Measurements from ENCODE around the gene RALGPS1.

RALGPS1 gene

DNA sequence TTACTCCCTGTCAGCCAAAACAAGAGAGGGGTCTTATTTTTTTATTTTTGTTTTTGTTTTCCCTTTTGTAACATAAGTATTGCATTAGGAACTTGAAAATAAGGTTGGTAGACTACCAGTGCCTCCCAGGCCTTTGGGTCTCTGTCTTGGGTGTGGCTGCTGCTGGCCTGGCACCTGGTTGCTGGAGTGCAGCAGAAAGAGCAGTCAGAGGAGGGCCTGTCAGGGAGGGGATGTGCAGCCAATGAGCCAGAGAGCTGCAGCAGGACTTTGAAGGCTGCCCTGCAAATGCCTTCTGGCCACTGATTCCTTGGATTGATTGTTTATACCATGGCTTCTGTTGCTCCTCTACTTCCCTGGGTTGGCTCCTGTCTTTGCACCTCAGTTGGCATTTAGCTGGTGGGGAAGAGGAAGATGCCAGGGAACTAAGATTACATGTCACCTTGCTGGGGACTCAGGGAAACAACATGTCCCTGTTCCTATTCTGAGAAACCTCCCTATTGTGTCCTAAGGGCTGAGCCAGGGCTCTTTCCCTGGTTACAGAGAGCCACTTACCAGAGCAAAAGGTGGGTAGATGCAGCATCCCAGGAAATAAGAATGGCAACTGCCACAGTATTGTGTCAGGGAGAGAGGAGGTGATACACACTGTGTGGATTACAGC lies 141.3 kb downstream of the RALGPS1 start:
- DNase-seq: no peak

DNA sequence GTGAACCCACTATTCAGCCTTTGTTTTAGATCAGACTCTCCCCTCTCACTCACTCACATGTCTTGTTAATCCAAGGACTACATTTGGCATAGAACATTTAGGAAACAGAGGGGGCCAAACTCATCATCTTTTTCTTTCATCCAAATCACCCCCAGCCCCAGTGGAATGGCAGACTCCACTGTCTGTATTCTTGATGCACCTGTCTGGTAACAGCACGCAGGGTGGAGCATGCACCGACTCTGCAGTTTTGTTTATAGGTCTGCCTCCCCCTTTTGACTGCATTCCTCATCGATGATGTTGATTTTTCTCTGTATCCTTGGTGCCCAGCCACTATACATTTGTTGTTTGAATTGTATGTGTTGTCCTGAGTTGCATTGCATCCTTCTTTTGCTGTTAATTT lies 141.9 kb downstream of the RALGPS1 start:
- no peak for DNase-seq

- no peak for DNase-seq
Observed at GRCh38 chr9:127058011-127058644, 143.5 kb downstream of the RALGPS1 start.

DNA sequence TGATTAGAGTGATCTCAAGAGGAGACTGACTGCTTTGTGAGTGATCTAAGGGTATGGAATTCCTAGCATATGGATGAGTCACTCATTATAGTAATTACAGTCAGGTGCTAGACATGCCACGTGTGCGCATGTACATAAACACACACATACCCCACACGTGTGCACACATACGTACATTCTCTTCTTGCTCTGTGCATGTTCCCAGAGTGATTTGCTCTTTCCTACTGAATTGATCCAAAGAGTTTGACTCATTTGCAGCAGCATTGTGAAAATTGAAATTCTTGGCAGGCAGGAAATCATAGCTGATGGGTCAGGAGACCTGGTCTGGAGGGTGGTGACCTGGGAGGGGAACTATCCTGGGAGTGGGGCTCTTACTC lies 144.1 kb downstream of the RALGPS1 start:
- DNase-seq: no peak

DNA sequence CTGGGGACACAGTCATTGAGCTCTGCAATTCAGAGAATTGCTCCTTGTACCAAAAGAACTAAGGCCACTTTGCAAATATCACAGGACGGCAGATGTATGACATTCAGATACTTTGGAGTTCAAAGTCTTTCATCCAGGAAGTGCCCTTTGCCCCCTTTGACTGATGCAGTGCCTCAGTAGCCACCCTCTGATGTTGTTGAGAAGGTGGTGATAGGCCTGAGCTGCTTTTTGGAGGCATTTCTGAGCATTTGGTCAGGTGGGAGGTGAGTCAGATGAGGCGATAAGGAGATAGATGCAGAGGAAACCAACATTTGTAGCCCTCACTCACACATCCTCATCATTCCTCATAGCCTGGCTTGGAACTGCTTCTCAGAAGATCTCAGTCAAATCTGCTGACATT lies 144.4 kb downstream of the RALGPS1 start:
- DNase-seq: no peak

DNA sequence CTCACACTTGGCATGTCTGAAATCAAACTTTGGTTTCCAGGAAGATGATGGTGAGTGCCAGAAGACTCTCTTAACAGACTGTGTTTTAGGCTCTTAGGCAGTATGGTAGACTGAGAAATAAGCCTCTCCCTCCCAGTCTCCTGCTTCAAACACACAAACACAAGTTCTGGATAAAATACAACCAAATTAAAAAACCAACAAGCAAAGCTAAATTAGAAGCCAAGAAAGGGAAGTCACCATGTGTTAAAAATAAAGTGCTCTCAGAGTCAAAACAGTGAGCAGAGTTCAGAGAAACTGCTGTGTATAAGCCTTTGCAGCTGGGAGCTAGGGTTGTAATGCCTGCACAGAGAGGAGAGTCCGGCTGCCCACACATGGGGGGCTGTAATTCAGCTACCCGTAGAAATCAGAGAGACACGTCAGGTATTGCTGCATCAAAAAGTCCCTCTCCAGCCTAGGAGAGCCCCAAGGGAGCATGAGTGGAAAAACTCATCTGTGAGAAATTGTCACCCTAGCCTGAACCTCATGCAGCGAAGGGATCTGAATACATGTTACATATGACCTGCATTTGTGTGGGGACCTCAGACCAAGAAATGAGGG lies 145.3 kb downstream of the RALGPS1 start:
- no peak for DNase-seq

GRCh38 chr9:127061411-127061810 lies 146.8 kb downstream of the RALGPS1 start:
- no peak for DNase-seq

- DNase-seq: no peak
Observed at GRCh38 chr9:127064335-127064734, 149.8 kb downstream of the RALGPS1 start.

DNA sequence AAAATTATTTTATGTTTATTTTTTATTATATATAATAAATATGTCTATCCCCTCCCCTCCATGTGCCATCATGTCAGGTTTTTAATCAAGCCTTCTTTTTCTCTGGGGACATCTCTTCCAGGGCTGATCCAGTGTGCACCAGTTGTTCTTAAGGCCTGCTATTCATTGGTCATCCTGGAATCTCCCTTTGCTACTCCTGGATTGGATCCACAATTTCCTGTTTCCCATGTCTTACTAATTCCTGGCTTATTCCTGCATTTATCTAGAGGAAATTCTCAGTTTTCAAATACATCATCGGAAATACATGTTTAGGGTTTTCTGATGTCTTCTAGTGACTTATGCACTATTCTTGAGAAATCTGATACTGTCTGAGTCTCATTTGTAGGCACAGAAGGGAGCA lies 151.0 kb downstream of the RALGPS1 start:
- DNase-seq: no peak

- DNase-seq: no peak
Observed at GRCh38 chr9:127066060-127066850, 151.7 kb downstream of the RALGPS1 start.

GRCh38 chr9:127066851-127067136 lies 152.2 kb downstream of the RALGPS1 start:
- no peak for DNase-seq

- DNase-seq: no peak
Observed at GRCh38 chr9:127067603-127068220, 153.1 kb downstream of the RALGPS1 start.

GRCh38 chr9:127074561-127075548 lies 160.3 kb downstream of the RALGPS1 start:
- DNase-seq: no peak

DNA sequence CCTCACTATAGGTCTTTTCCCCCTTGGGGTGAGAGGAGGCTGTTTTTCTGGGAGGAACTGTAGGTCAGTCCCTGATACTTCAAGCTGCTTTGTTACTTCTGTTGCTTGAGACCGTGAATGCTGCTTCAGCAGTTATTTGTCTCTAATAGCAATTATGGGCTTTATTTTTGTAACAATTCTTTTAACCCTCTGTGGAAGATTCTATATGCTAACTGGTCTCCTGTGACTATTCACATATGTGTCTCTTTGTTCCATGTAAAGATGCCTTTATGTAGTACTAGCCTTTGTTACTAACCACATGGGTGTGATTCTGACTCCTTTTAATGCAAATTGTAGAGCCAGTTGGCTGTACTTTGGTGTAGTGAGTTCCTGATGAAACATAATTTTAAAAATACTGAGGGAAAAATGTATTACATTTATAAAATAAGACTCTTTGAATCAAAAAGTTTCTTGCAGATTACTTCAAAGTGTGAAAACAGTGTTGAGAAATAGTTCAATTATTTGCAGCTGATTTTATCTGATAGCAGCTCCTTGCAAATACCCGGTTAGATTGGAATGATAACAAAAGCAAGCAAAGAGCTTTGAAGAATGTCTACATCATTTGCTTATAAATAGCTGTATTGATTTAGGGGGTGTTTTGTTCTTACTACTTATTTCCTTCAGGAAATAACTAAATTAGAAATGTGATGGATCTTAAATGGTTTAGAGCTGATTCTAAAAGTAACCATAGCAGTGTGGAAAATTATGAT lies 161.2 kb downstream of the RALGPS1 start:
- DNase-seq: no peak

- no peak for DNase-seq
Observed at GRCh38 chr9:127076860-127077643, 162.5 kb downstream of the RALGPS1 start.

- no peak for DNase-seq
Observed at GRCh38 chr9:127077644-127077946, 163.0 kb downstream of the RALGPS1 start.

DNA sequence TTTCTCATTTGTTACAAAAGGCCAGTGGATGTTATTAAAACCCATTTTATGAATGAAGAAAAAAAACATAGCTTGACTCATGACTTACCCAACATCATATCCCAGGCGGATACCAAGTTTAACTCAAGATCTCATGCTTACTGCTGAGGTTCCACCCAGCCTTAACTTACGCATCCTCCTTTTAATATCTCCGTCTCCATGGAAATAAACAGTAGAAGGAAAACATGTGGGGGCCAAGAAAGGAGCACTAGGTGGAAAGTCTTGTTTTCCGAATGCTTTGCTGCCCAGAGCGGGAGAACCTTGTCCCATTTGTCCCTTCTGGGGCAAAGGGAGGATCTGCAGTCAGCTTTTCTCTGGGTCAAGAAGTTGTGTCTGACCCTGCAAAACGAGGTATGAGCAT lies 163.8 kb downstream of the RALGPS1 start:
- no peak for DNase-seq

DNA sequence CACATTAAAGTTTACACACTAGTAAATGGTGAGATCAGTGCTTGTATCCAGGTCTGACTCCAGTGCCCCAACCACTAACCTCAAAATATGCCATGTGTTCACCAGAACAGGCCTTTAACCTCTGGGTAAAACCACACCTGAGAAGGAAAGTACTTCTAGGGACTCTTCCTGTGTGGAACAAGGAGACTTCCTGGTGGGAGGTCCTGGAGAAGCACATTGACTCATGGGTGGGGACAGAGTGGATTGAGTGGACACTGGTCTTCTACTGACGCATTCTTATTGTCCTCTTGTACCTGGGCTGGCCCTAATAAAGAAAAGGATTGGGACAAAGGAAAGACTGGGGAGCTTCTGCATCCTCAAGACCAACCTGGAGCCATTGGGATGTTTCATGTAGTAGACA lies 164.4 kb downstream of the RALGPS1 start:
- no peak for DNase-seq

DNA sequence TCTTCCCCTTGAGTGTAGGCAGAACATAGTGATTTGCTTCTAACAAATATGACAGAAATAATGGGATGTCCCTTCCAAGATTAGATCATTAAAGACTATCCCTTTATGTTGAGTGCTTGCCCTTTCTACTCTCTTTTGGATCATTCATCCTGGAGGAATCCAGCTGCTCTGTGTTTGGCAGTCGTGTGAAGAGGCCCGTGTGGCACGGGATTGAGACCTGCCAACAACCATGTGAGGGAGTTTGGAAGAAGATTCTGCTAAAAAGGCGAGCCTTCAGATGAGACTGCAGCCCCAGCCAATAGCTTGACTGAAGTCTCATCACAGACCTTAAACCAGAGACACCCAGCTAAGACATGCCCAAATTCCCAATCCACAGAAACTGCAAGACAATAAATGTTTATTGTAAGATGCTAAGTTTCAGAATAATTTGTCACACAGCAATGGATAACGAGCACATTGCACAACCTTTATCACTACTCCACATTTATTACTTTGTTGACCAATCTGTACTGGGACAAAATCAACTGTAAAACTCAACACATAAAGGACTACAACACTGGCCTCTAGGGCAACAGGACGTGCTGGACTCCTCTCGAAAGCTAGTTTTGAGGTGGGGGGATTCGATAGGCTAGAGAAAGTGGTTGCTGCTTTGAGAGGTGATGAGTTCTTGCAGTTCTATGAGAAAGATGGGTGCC lies 165.0 kb downstream of the RALGPS1 start:
- no peak for DNase-seq

Data from COR-L47 (cell line).